ENCODE data around the gene NHEJ1. TPM values are rescaled to one million over a fixed set of nuclear protein-coding genes. Genes with fewer than 3 reads are reported as not detected.

NHEJ1 gene
- total and polyA plus RNA-seq, 2 of the 13 experiments (the other 11 are each of a cell fraction or from before 2014, with no cell fraction given) = 30.0 to 30.7 TPM

DNA sequence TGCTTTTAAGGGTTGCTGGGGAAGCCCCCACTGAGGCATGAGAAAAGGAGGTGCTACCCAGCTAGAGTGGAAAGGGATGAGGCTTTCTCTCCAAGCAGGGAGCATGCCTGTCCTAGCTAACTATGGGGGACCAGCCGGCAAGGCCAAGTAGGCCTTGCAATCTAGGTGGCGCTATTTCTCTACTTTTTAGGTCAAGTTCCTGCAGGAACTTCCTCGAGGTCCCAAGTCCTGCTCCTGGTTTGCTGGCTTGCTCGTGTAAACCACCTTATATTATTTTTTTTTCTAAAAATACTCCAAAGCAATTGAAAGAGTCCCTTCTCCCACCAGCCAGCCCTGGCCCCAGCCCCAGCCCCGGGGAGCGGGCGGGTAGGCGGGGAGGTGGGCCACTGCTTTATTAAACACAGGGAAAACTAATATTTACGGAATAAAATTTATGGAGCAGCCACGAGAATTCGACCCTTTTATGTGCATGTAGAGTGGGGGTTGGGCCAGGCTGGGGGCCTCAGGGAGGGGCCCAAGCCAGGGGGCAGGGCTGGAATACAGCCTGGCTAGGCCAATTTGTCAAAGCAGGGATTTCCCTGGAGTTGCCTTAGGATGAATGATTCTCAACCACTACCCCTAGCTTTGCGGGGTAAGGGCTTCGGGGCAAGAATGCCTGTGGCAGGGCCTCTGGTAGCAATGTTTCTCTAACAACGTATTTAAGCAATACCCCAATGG, 87.0 kb downstream of the NHEJ1 start (continued):
- TF ChIP-seq RXRB (CRISPR knock-in tag; IDR thresholded peaks at IDR 0.05; ENCODE audit: borderline replicate concordance) (peak; percentile 39; the same call in 1 of the 2 replicates), HMG20B (CRISPR knock-in tag; conservative IDR thresholded peaks at IDR 0.05) (no peak), SIN3B (IDR thresholded peaks at IDR 0.05; ENCODE audit: low read length) (0 out of 2 replicates have a peak, but pooled peaks have one; percentile 34), LCORL (IDR thresholded peaks at IDR 0.05) (no peak), LCORL (CRISPR knock-in tag; IDR thresholded peaks at IDR 0.05) (no peak), STAG1 (CRISPR knock-in tag; IDR thresholded peaks at IDR 0.05) (peak; percentile 91), MYPOP (CRISPR knock-in tag; IDR thresholded peaks at IDR 0.05) (0 out of 2 replicates have a peak, but pooled peaks have one; percentile 22), ZNF687 (CRISPR knock-in tag; IDR thresholded peaks at IDR 0.05) (peak; percentile 33; the same call in 1 of the 2 replicates), FOXA3 (CRISPR knock-in tag; IDR thresholded peaks at IDR 0.05) (0 out of 2 replicates have a peak, but pooled peaks have one; percentile 13), ZNF605 (CRISPR knock-in tag; IDR thresholded peaks at IDR 0.05) (peak; percentile 57; the same call in 1 of the 2 replicates), NR0B2 (CRISPR knock-in tag; IDR thresholded peaks at IDR 0.05) (0 out of 2 replicates have a peak, but pooled peaks have one; percentile 3), ZFX (CRISPR knock-in tag; IDR thresholded peaks at IDR 0.05; ENCODE audit: low read depth) (peak; percentile 68; the same call in 1 of the 2 replicates)
- TF ChIP-seq, protein P1, sequence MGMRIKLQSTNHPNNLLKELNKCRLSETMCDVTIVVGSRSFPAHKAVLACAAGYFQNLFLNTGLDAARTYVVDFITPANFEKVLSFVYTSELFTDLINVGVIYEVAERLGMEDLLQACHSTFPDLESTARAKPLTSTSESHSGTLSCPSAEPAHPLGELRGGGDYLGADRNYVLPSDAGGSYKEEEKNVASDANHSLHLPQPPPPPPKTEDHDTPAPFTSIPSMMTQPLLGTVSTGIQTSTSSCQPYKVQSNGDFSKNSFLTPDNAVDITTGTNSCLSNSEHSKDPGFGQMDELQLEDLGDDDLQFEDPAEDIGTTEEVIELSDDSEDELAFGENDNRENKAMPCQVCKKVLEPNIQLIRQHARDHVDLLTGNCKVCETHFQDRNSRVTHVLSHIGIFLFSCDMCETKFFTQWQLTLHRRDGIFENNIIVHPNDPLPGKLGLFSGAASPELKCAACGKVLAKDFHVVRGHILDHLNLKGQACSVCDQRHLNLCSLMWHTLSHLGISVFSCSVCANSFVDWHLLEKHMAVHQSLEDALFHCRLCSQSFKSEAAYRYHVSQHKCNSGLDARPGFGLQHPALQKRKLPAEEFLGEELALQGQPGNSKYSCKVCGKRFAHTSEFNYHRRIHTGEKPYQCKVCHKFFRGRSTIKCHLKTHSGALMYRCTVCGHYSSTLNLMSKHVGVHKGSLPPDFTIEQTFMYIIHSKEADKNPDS (CRISPR knock-in tag; IDR thresholded peaks at IDR 0.05) = no peak

All from HepG2 (cell line).